Kasumi-1 (cell line): ENCODE data around the gene NUMBL.

ENCODE experiments used
- DNase-seq, 2 experiments: peaks; one replicate each; lab custom pipeline; 2025; lab: John Stamatoyannopoulos, UW

Gene NUMBL

DNA sequence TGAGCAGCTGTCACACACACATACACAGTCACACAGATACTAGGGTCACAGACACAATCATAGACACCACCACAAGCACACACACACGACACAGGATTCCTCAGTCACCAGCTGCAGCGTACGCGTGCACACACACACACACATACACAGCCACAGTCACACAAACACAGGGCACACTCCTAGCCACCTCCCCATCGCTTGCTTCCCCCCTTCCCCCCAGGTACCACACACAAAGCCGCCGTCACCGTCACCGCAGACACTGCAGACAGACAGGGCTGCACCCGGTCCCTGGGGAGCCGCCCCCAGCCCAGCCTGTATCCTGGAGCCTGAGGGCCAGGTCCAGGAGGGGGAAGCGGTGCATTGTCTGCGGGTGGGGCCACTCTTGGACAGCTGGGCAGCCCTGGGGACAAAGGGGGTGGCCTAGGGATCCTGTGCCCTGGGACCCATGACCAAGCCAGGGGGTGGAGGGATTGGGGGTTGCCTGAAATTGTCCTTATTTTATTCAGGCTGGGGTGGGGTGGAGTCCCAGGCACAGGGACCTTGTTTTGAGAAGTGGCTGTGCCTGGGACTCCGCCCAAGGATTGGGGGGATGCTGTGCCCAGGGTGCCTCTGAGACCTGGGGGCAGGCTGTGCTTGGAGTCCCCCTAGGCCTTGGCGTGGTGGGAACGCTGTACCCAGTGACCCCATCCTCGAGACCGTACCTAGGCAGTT, 957 bp downstream of the NUMBL start:
- no peak for DNase-seq

- DNase-seq, result no peak
These were observed 1.5 kb downstream of the NUMBL start for GRCh38 chr19:40688987-40689338.

- no peak for DNase-seq
These were observed 2.1 kb downstream of the NUMBL start for GRCh38 chr19:40688309-40688708.

- no peak for DNase-seq
These were observed 2.9 kb downstream of the NUMBL start for GRCh38 chr19:40687525-40688016.

DNA sequence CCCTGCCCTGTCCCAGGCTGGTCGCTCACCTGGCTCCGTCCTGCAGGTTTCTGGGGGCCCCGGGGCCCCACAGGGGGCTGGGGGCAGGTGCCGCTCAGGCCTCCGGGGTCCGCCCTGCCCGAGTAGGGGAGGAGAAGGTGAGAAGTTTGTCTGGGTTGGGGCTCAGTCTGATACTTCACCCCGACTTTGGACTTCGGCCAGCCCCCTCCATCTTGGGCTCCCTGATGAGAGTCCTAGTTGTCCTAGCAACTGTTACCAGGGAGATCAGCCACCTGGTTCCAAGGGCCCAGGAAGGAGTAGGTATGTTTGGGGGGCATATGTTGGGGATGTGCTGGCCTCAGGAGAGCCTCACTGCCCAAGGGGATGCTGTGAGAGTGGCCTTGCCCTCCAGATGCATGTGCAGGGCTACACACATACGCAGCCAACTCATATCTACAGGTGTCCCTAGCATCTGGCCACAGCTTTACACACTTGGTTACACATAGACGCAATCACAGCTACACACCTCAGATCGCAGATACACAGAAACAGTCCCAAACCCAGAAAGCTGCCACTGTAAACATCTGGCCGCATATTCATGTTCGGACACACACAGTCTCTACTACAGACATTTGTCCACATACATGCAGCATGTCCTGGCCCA, 3.4 kb downstream of the NUMBL start:
- DNase-seq, result no peak

- no peak for DNase-seq
These were observed 4.9 kb downstream of the NUMBL start for GRCh38 chr19:40685563-40685962.

GRCh38 chr19:40685016-40685526, 5.4 kb downstream of the NUMBL start:
- no peak for DNase-seq

DNA sequence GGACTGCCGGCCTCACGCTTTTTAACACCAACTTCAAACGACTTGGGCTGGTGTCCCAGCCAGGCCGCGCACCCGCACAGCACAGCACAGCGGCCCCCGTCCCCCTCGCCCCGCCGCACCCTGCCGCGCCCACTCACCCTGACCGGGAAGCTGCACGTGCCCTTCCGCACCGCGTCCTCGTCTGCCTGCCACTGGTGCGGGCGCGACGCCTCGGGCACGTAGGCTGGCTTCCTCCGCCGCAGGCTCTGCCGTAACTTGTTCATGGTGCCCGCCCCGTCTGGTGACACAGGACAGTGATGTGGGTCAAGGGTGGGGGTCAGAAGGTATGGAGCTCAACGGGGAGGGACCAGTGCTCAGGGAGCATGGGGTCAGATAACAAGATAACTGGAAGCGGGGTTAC, 6.2 kb downstream of the NUMBL start:
- no peak for DNase-seq

DNA sequence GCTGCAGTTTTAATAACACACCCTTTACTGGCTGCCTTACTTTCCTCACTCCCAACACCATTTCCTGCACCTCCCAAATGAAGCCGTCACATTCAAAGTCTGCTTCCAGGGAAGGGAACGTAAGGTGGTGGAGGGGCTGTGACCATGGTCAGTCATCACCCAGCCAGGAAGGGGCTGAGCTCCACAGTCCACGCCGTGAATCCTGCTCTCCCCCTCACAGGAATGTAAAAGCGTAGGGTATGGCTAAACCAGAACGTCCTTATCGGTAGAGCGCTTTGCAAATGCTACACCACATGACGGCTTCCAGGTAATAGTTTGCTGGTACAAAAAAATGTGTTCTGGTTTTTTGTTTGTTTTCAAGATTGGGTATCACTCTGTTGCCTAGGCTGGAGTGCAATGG, 7.0 kb downstream of the NUMBL start:
- DNase-seq, result no peak

DNA sequence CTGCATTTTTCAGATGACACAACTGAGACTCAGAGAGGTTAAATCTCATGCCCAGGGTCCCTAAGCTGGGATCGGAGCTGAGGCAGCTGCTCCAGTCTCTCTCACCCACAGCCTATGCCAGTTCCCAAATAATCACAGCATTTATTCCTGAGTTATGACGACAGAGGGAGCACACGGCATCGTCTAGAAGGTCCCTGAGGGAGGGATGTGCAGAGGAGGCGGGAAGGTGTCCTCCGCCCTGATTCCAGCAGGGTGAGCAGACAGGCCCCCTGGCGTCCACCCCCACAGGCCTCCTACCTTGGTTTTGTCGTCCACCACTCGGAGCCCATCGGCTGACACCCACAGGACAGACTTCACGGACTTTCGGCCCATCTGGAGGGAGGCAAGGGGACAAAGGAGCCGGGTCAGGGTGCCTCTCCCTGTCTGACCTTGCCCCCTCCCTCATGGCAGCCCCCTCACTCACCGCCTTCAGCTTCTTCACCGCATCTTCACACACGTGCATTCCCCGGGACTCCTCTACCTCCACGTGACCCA, 8.0 kb downstream of the NUMBL start:
- no peak for DNase-seq

DNA sequence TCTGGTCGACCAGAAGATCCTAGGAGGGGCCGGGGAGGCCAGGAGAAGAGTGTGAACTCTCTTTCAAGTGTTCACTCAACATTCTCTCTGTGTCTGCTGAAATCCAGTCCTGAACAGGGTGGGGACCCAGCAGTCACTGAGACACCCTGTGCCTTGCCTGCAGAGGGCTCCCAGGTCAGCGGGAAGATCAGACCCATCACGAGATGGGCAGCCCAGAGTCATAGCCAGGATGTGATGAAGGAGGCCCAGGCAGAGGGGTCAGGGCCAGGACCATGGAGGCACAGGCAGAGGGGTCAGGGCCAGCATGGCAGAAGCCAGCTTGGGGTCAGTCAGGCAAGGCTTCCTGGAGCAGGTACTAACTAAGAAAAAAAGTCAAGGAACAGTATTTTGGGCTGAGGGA, 9.4 kb downstream of the NUMBL start:
- DNase-seq, result no peak

GRCh38 chr19:40677156-40677555, 13.3 kb downstream of the NUMBL start:
- no peak for DNase-seq

DNA sequence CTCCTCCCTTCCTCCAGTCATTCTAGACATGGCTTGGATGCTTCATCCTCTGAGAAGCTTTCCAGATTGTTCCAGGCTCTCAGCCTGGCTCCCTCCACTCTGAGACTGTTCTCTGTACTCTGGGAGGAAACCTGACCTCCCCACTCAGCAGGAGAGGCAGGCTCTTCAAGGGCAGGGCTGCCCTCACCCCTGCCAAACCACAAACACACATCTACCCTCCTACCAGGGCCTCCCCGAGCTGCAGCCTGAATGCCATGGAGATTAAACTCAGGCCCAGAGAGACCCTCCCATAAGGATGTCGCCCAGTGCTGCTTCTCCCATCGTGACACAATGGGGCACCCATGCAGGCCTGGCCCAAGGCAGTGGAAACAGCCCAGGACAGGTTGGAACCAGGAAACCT, 16.2 kb downstream of the NUMBL start:
- DNase-seq, result no peak

DNA sequence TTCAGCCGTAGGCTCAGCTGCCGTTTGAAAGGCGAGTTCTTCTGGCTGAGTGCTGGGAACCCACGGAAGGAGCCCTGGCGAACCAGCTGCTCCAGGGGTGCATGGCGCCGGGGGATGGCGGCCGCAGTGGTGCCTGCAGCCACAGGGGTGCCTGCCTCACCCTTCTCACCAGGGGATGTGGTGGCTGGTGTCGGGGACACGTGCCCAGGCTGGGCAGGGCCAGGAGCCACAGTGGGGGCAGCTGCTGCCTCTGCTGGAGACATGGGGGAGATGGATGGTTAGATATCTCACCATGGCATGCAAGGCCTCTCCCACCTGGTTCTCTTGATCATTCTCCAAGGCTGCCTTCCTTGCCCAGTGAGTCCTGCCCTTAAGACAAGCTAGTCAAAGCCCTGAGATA, 17.1 kb downstream of the NUMBL start:
- no peak for DNase-seq

DNA sequence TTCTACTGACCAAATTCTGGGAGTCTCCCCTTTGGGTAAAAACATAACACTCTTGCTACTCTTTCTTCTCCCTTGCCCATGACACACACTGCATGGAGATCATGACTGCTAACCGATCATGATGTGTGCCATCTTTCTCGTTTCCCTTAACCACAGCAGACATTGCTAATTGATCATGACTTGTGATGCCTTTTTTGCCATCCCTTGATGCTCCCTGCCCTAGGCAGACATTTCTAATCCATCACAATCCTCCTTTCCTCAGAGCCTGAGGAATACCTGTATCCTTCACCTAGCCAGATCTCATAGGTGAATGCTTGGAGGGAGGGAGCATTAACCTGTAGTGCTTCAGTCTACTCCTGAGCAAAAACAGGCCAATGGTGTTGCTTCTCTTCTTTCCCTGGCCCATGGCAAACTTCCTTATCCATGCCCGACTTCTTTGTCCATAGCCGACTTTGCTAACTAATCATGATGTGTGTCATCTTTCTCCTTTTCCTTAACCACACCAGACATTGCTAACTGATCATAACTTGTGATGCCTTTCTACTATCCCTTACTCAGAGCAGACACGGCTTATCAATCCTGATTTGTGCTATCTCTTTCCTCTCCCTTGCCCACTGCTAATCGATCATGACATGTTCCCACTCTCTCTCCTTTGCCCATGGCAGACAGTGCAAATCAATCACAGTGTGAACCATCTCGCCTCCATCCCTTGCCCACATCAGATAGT, 17.7 kb downstream of the NUMBL start:
- no peak for DNase-seq

DNA sequence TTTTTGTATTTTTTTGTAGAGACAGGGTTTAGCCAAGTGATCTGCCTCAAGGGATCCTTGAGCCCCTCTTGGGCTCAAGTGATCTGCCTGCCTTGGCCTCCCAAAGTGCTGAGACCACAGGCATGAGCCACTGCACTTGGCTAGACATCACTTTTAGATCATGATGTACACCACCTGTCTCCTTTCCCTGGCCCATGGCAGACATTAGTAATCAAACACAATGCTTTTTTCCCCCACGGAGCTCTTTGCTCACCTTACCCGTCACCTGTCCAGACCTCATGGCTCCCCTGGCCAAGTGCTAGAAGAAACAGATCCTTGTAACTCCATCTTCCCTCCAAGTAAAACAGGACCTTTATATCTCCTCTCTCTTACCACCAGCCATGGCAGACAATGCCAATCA, 18.4 kb downstream of the NUMBL start:
- DNase-seq, result no peak

- DNase-seq, result no peak
These were observed 19.0 kb downstream of the NUMBL start for GRCh38 chr19:40671404-40671803.

DNA sequence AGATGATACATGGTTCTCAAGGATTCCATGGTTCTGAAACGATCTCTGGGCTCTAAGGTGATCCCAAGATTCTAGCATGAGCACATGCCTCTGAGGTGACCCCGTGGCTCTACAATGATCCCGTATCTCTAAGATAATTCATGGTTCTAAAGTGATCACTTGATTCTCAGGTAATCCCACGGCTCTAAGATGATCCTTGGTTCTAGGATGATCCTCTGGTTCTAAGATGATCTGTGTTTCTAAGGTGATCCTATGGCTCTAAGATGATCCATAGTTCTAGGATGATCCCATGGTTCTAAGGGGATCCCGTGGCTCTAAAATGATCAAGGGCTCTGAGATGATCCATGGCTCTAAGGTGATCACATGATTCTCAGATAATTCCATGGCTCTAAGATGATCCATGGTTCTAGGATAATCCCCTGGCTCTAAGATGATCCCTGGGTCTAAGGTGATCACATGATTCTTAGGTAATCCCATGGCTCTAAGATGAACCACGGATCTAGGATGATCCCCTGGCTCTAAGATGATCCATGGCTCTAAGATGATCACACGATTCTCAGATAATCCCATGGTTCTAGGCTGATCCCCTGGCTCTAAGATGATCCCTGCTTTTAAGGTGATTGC, 21.3 kb downstream of the NUMBL start:
- DNase-seq, result no peak

DNA sequence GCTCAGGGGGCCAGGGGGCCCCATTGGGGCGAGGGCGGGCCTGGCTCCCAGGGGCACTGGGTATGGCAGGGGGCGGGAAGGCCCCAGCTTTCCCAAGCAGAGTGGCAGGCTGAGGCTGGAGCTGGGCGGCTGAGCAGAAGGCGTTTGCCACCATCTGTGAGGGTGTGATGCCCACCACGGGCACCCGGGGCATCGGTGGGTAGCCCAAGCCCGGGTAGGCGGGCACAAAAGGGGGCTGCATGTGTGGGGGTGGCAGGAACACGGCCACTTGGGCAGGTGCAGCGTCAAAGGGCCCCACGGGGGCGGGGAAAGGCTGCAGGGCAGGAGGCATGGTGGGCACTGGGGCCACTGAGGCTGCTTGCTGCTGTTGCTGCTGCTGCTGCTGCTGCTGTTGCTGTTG, 22.8 kb downstream of the NUMBL start:
- DNase-seq, result no peak

GRCh38 chr19:40666803-40667438, 23.5 kb downstream of the NUMBL start:
- no peak for DNase-seq
